ENCODE data around the gene LUZP2. TPM values are rescaled to one million over a fixed set of nuclear protein-coding genes. Genes with fewer than 3 reads are reported as not detected.

LUZP2 gene
- total RNA-seq, 4 donors from 2014 or later: 0.04 to 0.62 (median 0.11) TPM; not detected in 1

GRCh38 chr11:24793479-24793878 lies 296.6 kb downstream of the LUZP2 start:
- TF ChIP-seq, protein P1, sequence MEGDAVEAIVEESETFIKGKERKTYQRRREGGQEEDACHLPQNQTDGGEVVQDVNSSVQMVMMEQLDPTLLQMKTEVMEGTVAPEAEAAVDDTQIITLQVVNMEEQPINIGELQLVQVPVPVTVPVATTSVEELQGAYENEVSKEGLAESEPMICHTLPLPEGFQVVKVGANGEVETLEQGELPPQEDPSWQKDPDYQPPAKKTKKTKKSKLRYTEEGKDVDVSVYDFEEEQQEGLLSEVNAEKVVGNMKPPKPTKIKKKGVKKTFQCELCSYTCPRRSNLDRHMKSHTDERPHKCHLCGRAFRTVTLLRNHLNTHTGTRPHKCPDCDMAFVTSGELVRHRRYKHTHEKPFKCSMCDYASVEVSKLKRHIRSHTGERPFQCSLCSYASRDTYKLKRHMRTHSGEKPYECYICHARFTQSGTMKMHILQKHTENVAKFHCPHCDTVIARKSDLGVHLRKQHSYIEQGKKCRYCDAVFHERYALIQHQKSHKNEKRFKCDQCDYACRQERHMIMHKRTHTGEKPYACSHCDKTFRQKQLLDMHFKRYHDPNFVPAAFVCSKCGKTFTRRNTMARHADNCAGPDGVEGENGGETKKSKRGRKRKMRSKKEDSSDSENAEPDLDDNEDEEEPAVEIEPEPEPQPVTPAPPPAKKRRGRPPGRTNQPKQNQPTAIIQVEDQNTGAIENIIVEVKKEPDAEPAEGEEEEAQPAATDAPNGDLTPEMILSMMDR (IDR thresholded peaks at IDR 0.05): no peak
- no peak for TF ChIP-seq POLR2A (IDR thresholded peaks at IDR 0.05)
- DNase-seq (ENCODE audit: low spot score in 2 of 2): no peak
- H3K4me3 ChIP-seq (ENCODE audit: low read depth, poor library complexity, severe bottlenecking): no peak overlapping the region
- WGBS, 2 donors: 85 to 88% methylated on average over 2 of the region's 2 CpGs
- intact Hi-C loops (cut with DNase I; ENCODE audit: low total_unique reads): no loop called here

DNA sequence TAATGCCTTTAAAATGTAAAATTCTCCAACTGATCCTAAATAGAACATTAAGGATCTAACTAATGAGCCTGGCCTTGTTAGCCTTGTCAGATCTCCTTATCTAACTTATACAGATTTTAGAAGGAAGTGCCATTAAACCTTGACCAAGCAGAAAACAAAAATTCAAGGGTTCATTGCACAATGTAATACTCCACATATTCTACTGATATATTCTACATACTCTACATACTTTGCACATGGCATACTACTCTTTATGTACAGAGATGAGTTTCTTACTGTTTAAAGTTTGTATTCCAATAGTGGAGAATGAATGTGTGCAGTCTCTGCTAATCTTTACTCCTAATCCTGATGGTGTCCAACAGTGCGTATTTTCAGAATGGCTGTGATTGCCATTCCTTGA lies 297.2 kb downstream of the LUZP2 start:
- intact Hi-C loops (cut with DNase I; ENCODE audit: low total_unique reads): no loop called here
- no peak for DNase-seq (ENCODE audit: low spot score in 2 of 2)
- 98 to 100% methylated on average over 1 of the region's 1 CpG for WGBS, 2 donors

DNA sequence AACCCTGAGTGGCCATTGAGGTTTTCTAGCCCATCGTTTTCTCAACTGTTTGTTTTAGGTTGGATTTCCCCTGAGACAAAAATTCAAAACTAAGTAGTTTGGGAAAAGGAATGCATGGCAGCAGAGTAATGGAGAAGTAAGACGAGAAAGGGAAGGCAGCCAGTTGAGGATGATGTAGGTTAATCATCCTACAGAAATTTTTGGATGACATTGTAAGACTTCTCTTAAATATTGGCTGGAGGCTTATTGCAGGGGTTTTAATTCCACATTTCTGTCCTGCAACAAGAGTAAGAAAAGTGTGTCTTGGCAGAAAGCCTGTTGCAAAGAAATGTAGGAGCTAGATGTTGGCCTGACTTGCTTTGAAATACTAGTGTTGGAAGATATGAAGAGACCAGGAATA lies 308.8 kb downstream of the LUZP2 start:
- intact Hi-C loops (cut with DNase I; ENCODE audit: low total_unique reads): no loop called here

More for the DNA sequence above, 297.2 kb downstream of the LUZP2 start:
- TF ChIP-seq, protein P1 (IDR thresholded peaks at IDR 0.05): no peak
- TF ChIP-seq POLR2A (IDR thresholded peaks at IDR 0.05): no peak
- H3K4me3 ChIP-seq (ENCODE audit: low read depth, poor library complexity, severe bottlenecking): no peak overlapping the region

DNA sequence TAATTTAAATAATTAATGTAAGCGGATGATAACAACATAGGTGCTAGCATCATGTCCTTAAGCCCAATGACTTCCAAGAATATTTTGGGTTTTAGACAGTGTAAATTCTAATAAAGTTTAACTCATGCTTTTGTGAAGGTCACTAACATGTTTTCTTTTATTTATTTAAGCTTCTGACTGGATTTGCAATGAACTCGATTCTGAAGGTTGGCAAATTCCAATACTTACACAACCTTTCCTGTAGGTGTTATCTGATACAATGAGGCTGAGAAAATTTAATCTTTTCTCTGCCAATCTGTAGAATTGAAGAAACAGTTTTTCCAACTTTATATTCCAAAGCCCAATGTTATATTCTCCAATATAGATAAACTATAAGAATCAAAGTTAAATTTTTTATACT lies 311.3 kb downstream of the LUZP2 start:
- no peak for DNase-seq (ENCODE audit: low spot score in 2 of 2)
- WGBS, 2 donors: 74 to 79% methylated on average over 2 of the region's 2 CpGs
- no peak for TF ChIP-seq POLR2A (IDR thresholded peaks at IDR 0.05)
- H3K4me3 ChIP-seq (ENCODE audit: low read depth, poor library complexity, severe bottlenecking): no peak overlapping the region
- intact Hi-C loops (cut with DNase I; ENCODE audit: low total_unique reads): no loop called here

More for the DNA sequence above, 308.8 kb downstream of the LUZP2 start:
- no peak overlapping the region for H3K4me3 ChIP-seq (ENCODE audit: low read depth, poor library complexity, severe bottlenecking)
- WGBS, 2 donors: 60 to 66% methylated on average over 2 of the region's 2 CpGs
- TF ChIP-seq POLR2A (IDR thresholded peaks at IDR 0.05): no peak
- TF ChIP-seq, protein P1 (IDR thresholded peaks at IDR 0.05): no peak
- DNase-seq (ENCODE audit: low spot score in 2 of 2): no peak

DNA sequence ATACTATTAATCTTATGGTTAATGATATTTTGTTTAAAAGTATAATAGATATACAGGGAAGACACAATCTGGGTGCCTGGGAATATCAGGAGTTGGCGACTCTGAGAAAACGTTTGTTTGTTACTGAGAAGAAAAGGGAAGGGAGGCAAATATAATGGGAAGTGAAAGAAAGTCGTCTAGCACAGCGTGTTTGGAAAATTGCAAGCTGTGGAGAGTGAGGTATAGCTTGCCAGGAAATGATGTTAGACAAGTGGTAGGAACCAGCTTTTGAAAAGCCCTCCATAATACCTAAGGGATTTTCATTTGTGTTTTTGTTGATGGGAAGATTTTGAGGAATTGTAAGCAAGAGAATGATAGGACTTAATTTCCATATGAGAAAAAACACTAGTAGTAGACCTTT lies 322.2 kb downstream of the LUZP2 start:
- H3K4me3 ChIP-seq (ENCODE audit: low read depth, poor library complexity, severe bottlenecking): no peak overlapping the region
- intact Hi-C loops (cut with DNase I; ENCODE audit: low total_unique reads): no loop called here
- TF ChIP-seq, protein P1 (IDR thresholded peaks at IDR 0.05): no peak
- TF ChIP-seq POLR2A (IDR thresholded peaks at IDR 0.05): no peak
- WGBS, 2 donors: 32 to 37% methylated on average over 4 of the region's 4 CpGs
- DNase-seq (ENCODE audit: low spot score in 2 of 2): no peak

GRCh38 chr11:24819863-24820434 lies 323.1 kb downstream of the LUZP2 start:
- WGBS, 2 donors: 65 to 75% methylated on average over 4 of the region's 4 CpGs
- TF ChIP-seq POLR2A (IDR thresholded peaks at IDR 0.05): no peak
- TF ChIP-seq, protein P1 (IDR thresholded peaks at IDR 0.05): no peak
- intact Hi-C loops (cut with DNase I; ENCODE audit: low total_unique reads): no loop called here

More at GRCh38 chr11:24819863-24820434, 323.1 kb downstream of the LUZP2 start:
- H3K4me3 ChIP-seq (ENCODE audit: low read depth, poor library complexity, severe bottlenecking): no peak overlapping the region
- DNase-seq (ENCODE audit: low spot score in 2 of 2): no peak
